HepG2 (cell line): ENCODE results near the gene PAM16. TPM values are rescaled to one million over a fixed set of nuclear protein-coding genes. Genes with fewer than 3 reads are reported as not detected.

Experiments
- ARNTL ChIP-seq: sonication (generic); formaldehyde crosslinking; IDR thresholded peaks from 2 replicates; pipeline ENCODE4 v1.4.0; 2020; ENCODE audit warnings: mild to moderate bottlenecking, missing genetic modification reagents
- HDAC1 ChIP-seq: sonication (generic); formaldehyde crosslinking; IDR thresholded peaks from 2 replicates; pipeline ENCODE4 v1.5.1; 2020; ENCODE audit warnings: mild to moderate bottlenecking, missing genetic modification reagents
- KDM5A ChIP-seq: fragments of 200-600 bp; sonication (generic); IDR thresholded peaks from 2 replicates; pipeline ENCODE4 v1.7.0; 2018; ENCODE audit warnings: antibody characterized with exemption, mild to moderate bottlenecking, low read length, borderline replicate concordance
- KLF6 ChIP-seq: IDR thresholded peaks from 2 replicates; pipeline ENCODE4 v1.8.0; 2016; ENCODE audit warnings: missing biosample characterization, missing genetic modification reagents
- MED8 ChIP-seq: sonication (generic); formaldehyde crosslinking; IDR thresholded peaks from 2 replicates; pipeline ENCODE4 v1.8.1; 2023; ENCODE audit warnings: mild to moderate bottlenecking, missing genetic modification reagents; ENCODE audit not compliant: insufficient replicate concordance
- MIXL1 ChIP-seq: IDR thresholded peaks from 2 replicates; pipeline ENCODE4 v1.6.1; 2016
- MTA1 ChIP-seq: sonication (generic); formaldehyde crosslinking; IDR thresholded peaks from 2 replicates; pipeline ENCODE4 v1.4.0; 2020; ENCODE audit warnings: missing genetic modification reagents, mild to moderate bottlenecking, borderline replicate concordance
- MXD4 ChIP-seq: IDR thresholded peaks from 2 replicates; pipeline ENCODE4 v1.6.1; 2016; ENCODE audit warnings: mild to moderate bottlenecking, missing biosample characterization, missing genetic modification reagents
- NR2F2 ChIP-seq: IDR thresholded peaks from 2 replicates; pipeline ENCODE4 v1.6.1; 2012; ENCODE audit warnings: low read depth, inconsistent platforms, borderline replicate concordance
- PHF21A ChIP-seq: sonication (generic); formaldehyde crosslinking; IDR thresholded peaks from 2 replicates; pipeline ENCODE4 v1.5.0; 2020; ENCODE audit warnings: mild to moderate bottlenecking, missing genetic modification reagents
- TAF15 ChIP-seq: fragments of 200-400 bp; formaldehyde crosslinking; IDR thresholded peaks from one replicate; pipeline ENCODE4 v1.6.1; 2018; ENCODE audit warnings: mild to moderate bottlenecking, low read depth, low read length; ENCODE audit not compliant: poor library complexity, severe bottlenecking
- ZNF543 ChIP-seq: sonication (generic); formaldehyde crosslinking; IDR thresholded peaks from 2 replicates; pipeline ENCODE4 v1.4.0; 2020; ENCODE audit warnings: mild to moderate bottlenecking, missing genetic modification reagents
- polyA plus RNA-seq, 8 experiments: library from polyadenylated mRNA; depleted of rRNA in 3 of 8; stranded (reverse) in 7 of 8; unstranded in 1 of 8; fragments of >200 nt; fragmentation: Illumina TruSeq in 4 of 8; extraction: Trizol in 4 of 8; gene quantifications; 2 replicates each; pipeline versions ENCODE4 v1.2.1 to v1.2.3, GENCODE V29; 2011 to 2016; ENCODE audit warnings: low read depth in 4 of 8, missing spikeins in 1 of 8, mixed read lengths in 1 of 8; ENCODE audit not compliant: insufficient read depth in 1 of 8
- total RNA-seq, 5 experiments: library from RNA; depleted of rRNA; stranded (reverse); fragments of >200 nt; fragmentation: Illumina TruSeq; extraction: Trizol; gene quantifications; 2 replicates each; pipeline ENCODE4 v1.2.3, GENCODE V29; 2016; ENCODE audit warnings: low read depth in 1 of 5
- TF ChIP-seq, protein P1 (sequence below): sonication (generic); formaldehyde crosslinking; IDR thresholded peaks from 2 replicates; pipeline ENCODE4 v1.4.0; 2020; ENCODE audit warnings: missing genetic modification reagents
- TF ChIP-seq, protein P2 (sequence below): sonication (generic); formaldehyde crosslinking; IDR thresholded peaks from 2 replicates; pipeline ENCODE4 v1.4.0; 2020; ENCODE audit warnings: missing genetic modification reagents

PAM16 gene
- total and polyA plus RNA-seq, 2 of the 13 experiments (the other 11 are each of a cell fraction or from before 2014, with no cell fraction given) = 51.5 to 51.8 TPM

DNA sequence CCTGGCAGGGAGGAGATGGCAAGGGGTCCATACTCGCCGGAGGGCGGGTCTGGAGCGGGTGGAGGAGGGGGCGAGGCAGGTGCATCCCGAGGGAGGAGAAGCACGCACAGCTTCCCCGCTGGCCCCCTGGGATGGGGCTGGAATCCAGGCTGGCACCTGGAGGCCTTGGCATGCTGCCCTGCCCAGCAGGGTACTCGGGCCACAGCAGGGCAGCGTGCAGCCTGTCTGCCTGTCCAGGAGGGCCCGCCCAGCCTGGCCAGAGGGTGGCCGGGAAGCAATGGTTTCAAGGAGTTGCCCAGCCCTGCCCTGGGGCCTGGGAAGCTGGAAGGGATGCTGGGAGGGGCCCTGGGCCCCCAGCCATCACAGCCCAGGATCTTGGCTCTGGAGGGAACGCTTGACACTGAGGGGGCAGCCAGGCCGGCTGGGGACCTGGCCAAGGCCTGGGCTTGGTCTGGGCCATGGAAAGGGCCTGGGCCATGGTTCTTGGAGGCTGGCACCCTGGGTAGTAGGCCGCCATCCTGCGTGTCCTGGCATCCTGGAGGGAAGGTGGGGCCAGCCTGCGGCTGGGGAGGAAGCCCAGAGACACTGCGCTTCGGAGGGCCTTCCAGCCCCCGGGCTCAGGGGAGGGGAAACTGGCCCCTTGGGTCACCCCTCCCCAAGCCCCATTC, 34.1 kb downstream of the PAM16 start (continued):
- TF ChIP-seq KDM5A (no peak), TAF15 (no peak), PHF21A (CRISPR knock-in tag) (no peak), HDAC1 (CRISPR knock-in tag) (0 out of 2 replicates have a peak, but pooled peaks have one; percentile 8), MIXL1 (no peak), ARNTL (no peak), MED8 (no peak), KLF6 (CRISPR knock-in tag) (no peak), NR2F2 (no peak), MXD4 (CRISPR knock-in tag) (no peak), ZNF543 (CRISPR knock-in tag) (0 out of 2 replicates have a peak, but pooled peaks have one; percentile 31), MTA1 (CRISPR knock-in tag) (0 out of 2 replicates have a peak, but pooled peaks have one; percentile 31)
- TF ChIP-seq, protein P1, sequence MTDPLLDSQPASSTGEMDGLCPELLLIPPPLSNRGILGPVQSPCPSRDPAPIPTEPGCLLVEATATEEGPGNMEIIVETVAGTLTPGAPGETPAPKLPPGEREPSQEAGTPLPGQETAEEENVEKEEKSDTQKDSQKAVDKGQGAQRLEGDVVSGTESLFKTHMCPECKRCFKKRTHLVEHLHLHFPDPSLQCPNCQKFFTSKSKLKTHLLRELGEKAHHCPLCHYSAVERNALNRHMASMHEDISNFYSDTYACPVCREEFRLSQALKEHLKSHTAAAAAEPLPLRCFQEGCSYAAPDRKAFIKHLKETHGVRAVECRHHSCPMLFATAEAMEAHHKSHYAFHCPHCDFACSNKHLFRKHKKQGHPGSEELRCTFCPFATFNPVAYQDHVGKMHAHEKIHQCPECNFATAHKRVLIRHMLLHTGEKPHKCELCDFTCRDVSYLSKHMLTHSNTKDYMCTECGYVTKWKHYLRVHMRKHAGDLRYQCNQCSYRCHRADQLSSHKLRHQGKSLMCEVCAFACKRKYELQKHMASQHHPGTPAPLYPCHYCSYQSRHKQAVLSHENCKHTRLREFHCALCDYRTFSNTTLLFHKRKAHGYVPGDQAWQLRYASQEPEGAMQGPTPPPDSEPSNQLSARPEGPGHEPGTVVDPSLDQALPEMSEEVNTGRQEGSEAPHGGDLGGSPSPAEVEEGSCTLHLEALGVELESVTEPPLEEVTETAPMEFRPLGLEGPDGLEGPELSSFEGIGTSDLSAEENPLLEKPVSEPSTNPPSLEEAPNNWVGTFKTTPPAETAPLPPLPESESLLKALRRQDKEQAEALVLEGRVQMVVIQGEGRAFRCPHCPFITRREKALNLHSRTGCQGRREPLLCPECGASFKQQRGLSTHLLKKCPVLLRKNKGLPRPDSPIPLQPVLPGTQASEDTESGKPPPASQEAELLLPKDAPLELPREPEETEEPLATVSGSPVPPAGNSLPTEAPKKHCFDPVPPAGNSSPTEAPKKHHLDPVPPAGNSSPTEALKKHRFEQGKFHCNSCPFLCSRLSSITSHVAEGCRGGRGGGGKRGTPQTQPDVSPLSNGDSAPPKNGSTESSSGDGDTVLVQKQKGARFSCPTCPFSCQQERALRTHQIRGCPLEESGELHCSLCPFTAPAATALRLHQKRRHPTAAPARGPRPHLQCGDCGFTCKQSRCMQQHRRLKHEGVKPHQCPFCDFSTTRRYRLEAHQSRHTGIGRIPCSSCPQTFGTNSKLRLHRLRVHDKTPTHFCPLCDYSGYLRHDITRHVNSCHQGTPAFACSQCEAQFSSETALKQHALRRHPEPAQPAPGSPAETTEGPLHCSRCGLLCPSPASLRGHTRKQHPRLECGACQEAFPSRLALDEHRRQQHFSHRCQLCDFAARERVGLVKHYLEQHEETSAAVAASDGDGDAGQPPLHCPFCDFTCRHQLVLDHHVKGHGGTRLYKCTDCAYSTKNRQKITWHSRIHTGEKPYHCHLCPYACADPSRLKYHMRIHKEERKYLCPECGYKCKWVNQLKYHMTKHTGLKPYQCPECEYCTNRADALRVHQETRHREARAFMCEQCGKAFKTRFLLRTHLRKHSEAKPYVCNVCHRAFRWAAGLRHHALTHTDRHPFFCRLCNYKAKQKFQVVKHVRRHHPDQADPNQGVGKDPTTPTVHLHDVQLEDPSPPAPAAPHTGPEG (CRISPR knock-in tag) = no peak
- TF ChIP-seq, protein P2, sequence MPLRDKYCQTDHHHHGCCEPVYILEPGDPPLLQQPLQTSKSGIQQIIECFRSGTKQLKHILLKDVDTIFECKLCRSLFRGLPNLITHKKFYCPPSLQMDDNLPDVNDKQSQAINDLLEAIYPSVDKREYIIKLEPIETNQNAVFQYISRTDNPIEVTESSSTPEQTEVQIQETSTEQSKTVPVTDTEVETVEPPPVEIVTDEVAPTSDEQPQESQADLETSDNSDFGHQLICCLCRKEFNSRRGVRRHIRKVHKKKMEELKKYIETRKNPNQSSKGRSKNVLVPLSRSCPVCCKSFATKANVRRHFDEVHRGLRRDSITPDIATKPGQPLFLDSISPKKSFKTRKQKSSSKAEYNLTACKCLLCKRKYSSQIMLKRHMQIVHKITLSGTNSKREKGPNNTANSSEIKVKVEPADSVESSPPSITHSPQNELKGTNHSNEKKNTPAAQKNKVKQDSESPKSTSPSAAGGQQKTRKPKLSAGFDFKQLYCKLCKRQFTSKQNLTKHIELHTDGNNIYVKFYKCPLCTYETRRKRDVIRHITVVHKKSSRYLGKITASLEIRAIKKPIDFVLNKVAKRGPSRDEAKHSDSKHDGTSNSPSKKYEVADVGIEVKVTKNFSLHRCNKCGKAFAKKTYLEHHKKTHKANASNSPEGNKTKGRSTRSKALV (CRISPR knock-in tag) = 0 out of 2 replicates have a peak, but pooled peaks have one; percentile 15
